Mucosa of rectum (tissue), 2 donors: ENCODE data around the gene TREH.
A peak's percentile ranks its signal among the peaks of the same experiment; 100 is the strongest.

ENCODE experiments used
- H3K27ac ChIP-seq, 2 donors: one replicate each; pipeline ENCODE4 v1.7.0; 2013; ENCODE audit warnings: inconsistent platforms in 2 of 2, low read depth in 2 of 2, low read length in 2 of 2
- H3K27me3 ChIP-seq, 2 donors: one replicate each; pipeline ENCODE4 v1.7.0; 2013; ENCODE audit warnings: low read length in 2 of 2; ENCODE audit not compliant: control insufficient read depth in 2 of 2, insufficient read depth in 2 of 2
- H3K36me3 ChIP-seq, 2 donors: one replicate each; pipeline ENCODE4 v1.7.0; 2013; ENCODE audit warnings: low read length in 2 of 2; ENCODE audit not compliant: control insufficient read depth in 2 of 2, insufficient read depth in 2 of 2
- H3K4me1 ChIP-seq, 2 donors: one replicate each; pipeline ENCODE4 v1.7.0; 2013; ENCODE audit warnings: low read length in 2 of 2, mild to moderate bottlenecking in 1 of 2; ENCODE audit not compliant: control insufficient read depth in 2 of 2, insufficient read depth in 2 of 2
- H3K4me3 ChIP-seq, 2 donors: one replicate each; pipeline ENCODE4 v1.7.0; 2013; ENCODE audit warnings: low read length in 2 of 2
- H3K9ac ChIP-seq, 2 donors: one replicate each; pipeline ENCODE4 v1.7.0; 2013; ENCODE audit warnings: low read length in 2 of 2, low read depth in 1 of 2, mild to moderate bottlenecking in 1 of 2
- H3K9me3 ChIP-seq, 2 donors: one replicate each; pipeline ENCODE4 v1.7.0; 2013; ENCODE audit warnings: low read length in 2 of 2; ENCODE audit not compliant: control insufficient read depth in 2 of 2
- donor health status: healthy.
- donor health status: Normal muscosa, but diverticular disease.

The TREH gene

DNA sequence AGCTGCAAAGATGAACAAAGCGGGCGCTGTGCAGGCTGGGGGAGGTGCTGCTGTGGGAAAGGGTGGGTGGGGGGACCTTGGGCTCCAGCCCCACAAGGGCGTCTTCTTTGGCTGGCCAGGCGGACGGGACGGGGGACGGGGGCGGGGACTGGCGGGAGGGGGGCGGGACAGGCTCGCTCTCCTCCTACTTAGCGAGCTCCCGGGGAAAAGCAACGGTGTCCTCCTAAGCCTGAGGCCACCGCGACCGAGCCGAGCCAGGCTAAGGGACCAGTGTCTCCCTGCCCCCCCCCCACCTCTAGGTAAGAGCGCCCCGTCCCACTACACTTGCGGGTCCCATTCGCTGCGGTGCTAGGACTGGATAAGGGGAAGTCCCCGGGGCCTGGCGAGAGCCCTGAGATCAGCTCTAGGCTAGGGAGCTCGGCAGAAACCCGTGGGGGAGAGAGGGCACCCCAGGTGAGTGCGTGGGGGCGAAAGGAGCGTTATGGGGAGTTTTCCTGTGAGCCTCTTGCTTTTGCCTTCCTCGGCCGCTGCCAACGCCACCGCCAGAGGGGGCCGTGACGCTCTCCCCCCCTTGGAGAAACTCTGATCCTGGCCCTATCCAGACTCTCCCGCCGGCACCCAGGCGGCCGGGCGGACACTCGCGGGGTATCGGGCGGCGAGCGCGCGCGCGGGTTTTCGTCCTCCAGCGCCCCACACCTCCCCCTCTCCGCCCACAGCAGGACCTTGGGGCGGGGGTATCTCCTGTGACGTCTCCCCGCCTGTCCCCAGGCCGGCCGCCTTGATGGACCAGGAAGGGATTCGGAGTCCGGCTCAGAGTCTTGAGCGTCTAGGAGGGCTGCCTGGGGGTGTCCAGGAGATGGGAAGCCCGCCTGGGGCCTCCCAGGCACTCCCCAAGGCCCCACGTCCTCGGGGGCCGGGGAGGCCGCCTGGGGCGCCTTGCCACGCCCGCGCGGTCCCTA is 71.8 kb downstream of the TREH start, which contains the start of gene PHLDB1:
Gene PHLDB1 (plus strand): TSS at position 215 of the 959 bp plus-strand sequence. CDS start 6,222 bp downstream, outside the sequence.
- H3K27me3 ChIP-seq = peaks cover 13 to 24% of the 10 kb centered on the region in 2 donors
- peak within 1 kb of the TSS; percentile 69 to 72 for H3K4me3 ChIP-seq
- H3K36me3 ChIP-seq = no peaks in the 10 kb centered on the region
- peaks cover 35 to 47% of the 10 kb centered on the region in 2 donors for H3K4me1 ChIP-seq
- H3K9me3 ChIP-seq = no peaks in the 10 kb centered on the region
- peak within 1 kb of the TSS; percentile 82 to 89 for H3K27ac ChIP-seq
- H3K9ac ChIP-seq = peak within 1 kb of the TSS; percentile 70 to 76
